ENCODE data around the gene TMEM121. TPM values are rescaled to one million over a fixed set of nuclear protein-coding genes. Genes with fewer than 3 reads are reported as not detected.
A peak's percentile ranks its signal among the peaks of the same experiment; 100 is the strongest.
"Not testable (repeated sequence)": the region's sequence is repeated elsewhere in the genome, so short reads cannot be mapped to it uniquely, and the experiment has no call there.

Gene TMEM121
- total RNA-seq, 5 donors from 2014 or later (not counting 1 experiment from before 2014, with no cell fraction given): 1.8 to 6.7 (median 4.0) TPM

DNA sequence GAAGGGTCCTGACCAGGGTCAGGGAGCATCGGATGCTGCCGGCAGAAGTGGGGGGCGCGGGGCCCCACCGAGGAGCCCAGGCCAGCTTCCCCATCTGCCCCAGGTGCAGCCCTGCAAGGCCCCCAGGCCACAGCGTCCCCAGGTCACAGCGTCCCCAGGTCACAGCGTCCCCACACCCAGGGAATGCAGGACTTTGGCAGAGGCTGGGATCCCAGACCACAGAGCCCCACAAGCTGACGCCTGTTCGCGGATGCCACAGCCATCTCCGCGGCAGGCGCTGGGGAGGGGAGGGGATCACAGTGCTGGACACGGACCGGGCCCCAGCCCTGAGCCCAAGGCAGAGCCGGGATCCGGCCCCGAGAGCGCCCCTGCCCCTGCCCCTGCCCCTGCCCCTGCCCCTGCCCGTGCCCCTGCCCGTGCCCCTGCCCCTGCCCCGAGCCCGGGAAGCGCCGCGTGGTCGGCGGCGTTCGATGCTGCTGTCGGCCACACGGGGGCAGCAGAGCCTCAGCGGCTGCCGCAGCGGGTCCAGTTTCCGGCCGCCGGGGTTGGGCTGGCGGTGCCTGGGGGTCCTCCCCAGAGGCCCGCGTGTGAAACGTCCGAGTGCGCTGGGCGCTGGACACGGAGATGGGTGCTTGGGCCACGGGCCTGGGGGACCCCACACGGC, 33.1 kb downstream of the TMEM121 start:
- H3K27ac ChIP-seq (ENCODE audit: low read length); H3K27ac Mint-ChIP-seq; H3K9me3 Mint-ChIP-seq; H3K36me3 ChIP-seq (ENCODE audit: control insufficient read depth in 2 of 2, extremely low read depth in 1 of 2, insufficient read depth in 1 of 2, low read length in 1 of 2); H3K4me1 ChIP-seq (ENCODE audit: control insufficient read depth in 1 of 2, extremely low read depth in 1 of 2, insufficient read depth in 2 of 2, low read length in 2 of 2); H3K4me3 ChIP-seq (ENCODE audit: control insufficient read depth in 1 of 2, extremely low read depth in 1 of 2, low read length in 1 of 2); POLR2A ChIA-PET; H3K4me3 Mint-ChIP-seq; H3K27me3 ChIP-seq (replicated peaks in 1 of 2; ENCODE audit: control insufficient read depth in 2 of 2, extremely low read depth in 1 of 2, insufficient read depth in 2 of 2, low read length in 1 of 2); H3K9me3 ChIP-seq; H3K36me3 Mint-ChIP-seq; CTCF ChIA-PET: not testable (repeated sequence)
- DNase-seq: peak in 2 of 35 experiments; percentile 8 to 11
- H3K4me1 Mint-ChIP-seq: peaks cover 0 to 11% (median 6%) of the 10 kb centered on the region in 3 donors
- ATAC-seq (replicated peaks in 1 of 4): peak; percentile 68 to 75 (median 72)
- peaks cover 4 to 10% of the 10 kb centered on the region in 2 donors for H3K27me3 Mint-ChIP-seq
- WGBS (ENCODE audit: insufficient coverage): 51% methylated on average over 3 of the region's 49 CpGs

DNA sequence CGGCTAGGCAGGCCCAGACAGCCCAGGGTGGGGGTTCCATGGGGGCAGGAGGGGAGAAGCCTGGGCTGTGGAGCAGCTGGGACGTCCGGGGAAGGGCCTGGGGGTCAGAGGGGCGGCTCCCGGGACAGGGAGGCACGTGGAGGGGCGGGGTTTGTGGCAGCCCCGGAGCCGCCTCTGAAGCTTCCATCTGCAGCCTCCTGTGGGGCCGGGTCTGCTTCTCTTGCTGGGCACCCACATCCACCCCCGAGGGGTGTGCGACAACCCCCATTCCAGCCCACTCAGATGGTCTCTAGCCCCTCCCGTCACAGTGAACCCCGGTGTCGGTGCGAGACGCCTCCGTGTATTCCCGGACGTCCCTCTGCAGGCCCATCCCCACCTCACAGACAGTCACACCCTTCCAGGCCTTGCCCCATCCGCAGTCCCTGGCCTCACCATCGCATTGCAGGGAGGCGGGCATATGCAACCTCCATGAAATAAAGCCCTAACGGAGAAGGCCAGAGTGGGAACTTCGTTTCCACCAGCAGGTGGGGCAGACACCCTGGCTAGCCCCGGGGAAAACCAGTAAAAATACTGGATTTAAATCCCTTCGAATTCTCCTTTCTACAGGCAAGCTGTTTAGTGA, 33.8 kb downstream of the TMEM121 start:
- Mint-ChIP-seq H3K27me3 (peaks cover 4 to 10% of the 10 kb centered on the region in 2 donors), H3K4me1 (peaks cover 0 to 13% (median 7%) of the 10 kb centered on the region in 3 donors)
- WGBS (ENCODE audit: insufficient coverage): no CpG with 5 or more reads among the region's 27 CpGs
- H3K4me3 Mint-ChIP-seq; POLR2A ChIA-PET; CTCF ChIA-PET; H3K4me1 ChIP-seq (ENCODE audit: control insufficient read depth in 1 of 2, extremely low read depth in 1 of 2, insufficient read depth in 2 of 2, low read length in 2 of 2); H3K4me3 ChIP-seq (ENCODE audit: control insufficient read depth in 1 of 2, extremely low read depth in 1 of 2, low read length in 1 of 2); DNase-seq; H3K27me3 ChIP-seq (replicated peaks in 1 of 2; ENCODE audit: control insufficient read depth in 2 of 2, extremely low read depth in 1 of 2, insufficient read depth in 2 of 2, low read length in 1 of 2); H3K27ac Mint-ChIP-seq; H3K36me3 Mint-ChIP-seq; H3K27ac ChIP-seq (ENCODE audit: low read length); H3K9me3 Mint-ChIP-seq; H3K9me3 ChIP-seq; H3K36me3 ChIP-seq (ENCODE audit: control insufficient read depth in 2 of 2, extremely low read depth in 1 of 2, insufficient read depth in 1 of 2, low read length in 1 of 2): not testable (repeated sequence)
- peak; percentile 25 to 54 (median 48) for ATAC-seq (replicated peaks in 1 of 4)

DNA sequence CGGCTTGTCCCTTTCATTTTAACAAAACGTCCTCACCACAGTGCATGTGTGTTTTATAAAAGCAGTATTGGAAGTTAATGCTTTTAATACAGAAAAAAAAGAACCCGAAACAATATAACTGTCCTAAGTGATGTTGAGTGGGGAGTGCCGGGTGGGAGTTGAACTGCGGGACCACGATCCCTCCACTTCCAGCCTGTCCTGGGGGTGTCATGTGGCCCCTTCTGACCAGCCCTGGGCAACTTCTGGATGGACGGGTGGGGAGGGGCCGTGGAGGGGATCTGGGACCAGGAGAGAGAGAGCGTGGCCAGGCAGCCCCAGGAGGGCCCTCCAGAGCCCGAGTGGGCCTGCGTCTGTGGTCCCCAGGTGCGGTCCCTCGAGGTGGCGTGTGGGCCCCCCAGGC, 35.0 kb downstream of the TMEM121 start:
- WGBS (ENCODE audit: insufficient coverage): no CpG with 5 or more reads among the region's 14 CpGs
- ATAC-seq (replicated peaks in 1 of 4); H3K4me1 ChIP-seq (ENCODE audit: control insufficient read depth in 1 of 2, extremely low read depth in 1 of 2, insufficient read depth in 2 of 2, low read length in 2 of 2); CTCF ChIA-PET; H3K36me3 ChIP-seq (ENCODE audit: control insufficient read depth in 2 of 2, extremely low read depth in 1 of 2, insufficient read depth in 1 of 2, low read length in 1 of 2); H3K36me3 Mint-ChIP-seq; POLR2A ChIA-PET; H3K4me3 Mint-ChIP-seq; H3K27me3 ChIP-seq (replicated peaks in 1 of 2; ENCODE audit: control insufficient read depth in 2 of 2, extremely low read depth in 1 of 2, insufficient read depth in 2 of 2, low read length in 1 of 2); H3K27me3 Mint-ChIP-seq; H3K27ac Mint-ChIP-seq; H3K27ac ChIP-seq (ENCODE audit: low read length); H3K4me3 ChIP-seq (ENCODE audit: control insufficient read depth in 1 of 2, extremely low read depth in 1 of 2, low read length in 1 of 2); H3K9me3 ChIP-seq; H3K9me3 Mint-ChIP-seq; DNase-seq: not testable (repeated sequence)
- peaks cover 0 to 15% (median 8%) of the 10 kb centered on the region in 3 donors for H3K4me1 Mint-ChIP-seq

DNA sequence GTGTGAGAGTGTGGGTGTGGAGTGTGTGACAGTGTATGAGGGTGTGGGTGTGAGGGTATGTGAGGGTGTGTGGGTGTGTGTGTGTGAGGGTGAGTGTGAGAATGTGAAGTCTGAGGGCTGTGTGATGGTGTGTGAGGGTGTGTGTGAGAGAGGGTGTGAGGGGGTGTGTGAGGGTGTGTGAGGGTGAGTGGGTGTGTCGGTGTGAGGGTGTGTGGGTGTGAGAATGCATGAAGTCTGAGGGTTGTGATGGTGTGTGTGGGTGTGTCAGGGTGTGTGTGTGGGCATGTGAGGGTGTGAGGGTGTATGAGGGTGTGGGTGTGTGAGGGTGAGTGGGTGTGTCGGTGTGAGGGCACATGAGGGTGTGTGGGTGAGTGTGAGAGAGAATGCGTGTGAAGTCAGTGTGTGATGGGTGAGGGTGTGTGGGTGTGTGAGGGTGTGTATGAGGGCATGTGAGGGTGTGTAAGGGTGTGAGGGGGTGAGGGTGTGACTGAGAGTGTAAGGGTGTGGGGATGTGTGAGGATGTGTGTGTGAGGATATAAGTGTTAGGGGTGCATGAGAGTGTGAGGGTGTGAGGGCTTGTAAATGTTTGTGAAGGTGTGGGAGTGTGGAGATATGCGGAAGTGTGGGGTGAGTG, 36.4 kb downstream of the TMEM121 start:
- H3K27me3 Mint-ChIP-seq: peaks cover 0 to under 1% of the 10 kb centered on the region in 2 donors
- no peaks in the 10 kb centered on the region for H3K9me3 Mint-ChIP-seq
- H3K4me3 Mint-ChIP-seq: no peak overlapping the region
- DNase-seq (no peak), ATAC-seq (replicated peaks in 1 of 4) (no peak)
- Histone ChIP-seq H3K36me3 (ENCODE audit: control insufficient read depth in 2 of 2, extremely low read depth in 1 of 2, insufficient read depth in 1 of 2, low read length in 1 of 2) (no peaks in the 10 kb centered on the region), H3K27me3 (replicated peaks in 1 of 2; ENCODE audit: control insufficient read depth in 2 of 2, extremely low read depth in 1 of 2, insufficient read depth in 2 of 2, low read length in 1 of 2) (no peaks in the 10 kb centered on the region), H3K4me3 (ENCODE audit: control insufficient read depth in 1 of 2, extremely low read depth in 1 of 2, low read length in 1 of 2) (no peak overlapping the region), H3K27ac (ENCODE audit: low read length) (no peak overlapping the region), H3K4me1 (ENCODE audit: control insufficient read depth in 1 of 2, extremely low read depth in 1 of 2, insufficient read depth in 2 of 2, low read length in 2 of 2) (peaks cover 0 to 7% of the 10 kb centered on the region in 2 experiments), H3K9me3 (no peaks in the 10 kb centered on the region)
- ChIA-PET POLR2A (no interaction called here), CTCF (no interaction called here)
- peak overlapping the region; percentile 36 to 59 for H3K27ac Mint-ChIP-seq
- 73% methylated on average over 4 of the region's 4 CpGs for WGBS (ENCODE audit: insufficient coverage)
- H3K4me1 Mint-ChIP-seq: peaks cover 0 to 15% (median 8%) of the 10 kb centered on the region in 3 donors
- no peaks in the 10 kb centered on the region for H3K36me3 Mint-ChIP-seq

DNA sequence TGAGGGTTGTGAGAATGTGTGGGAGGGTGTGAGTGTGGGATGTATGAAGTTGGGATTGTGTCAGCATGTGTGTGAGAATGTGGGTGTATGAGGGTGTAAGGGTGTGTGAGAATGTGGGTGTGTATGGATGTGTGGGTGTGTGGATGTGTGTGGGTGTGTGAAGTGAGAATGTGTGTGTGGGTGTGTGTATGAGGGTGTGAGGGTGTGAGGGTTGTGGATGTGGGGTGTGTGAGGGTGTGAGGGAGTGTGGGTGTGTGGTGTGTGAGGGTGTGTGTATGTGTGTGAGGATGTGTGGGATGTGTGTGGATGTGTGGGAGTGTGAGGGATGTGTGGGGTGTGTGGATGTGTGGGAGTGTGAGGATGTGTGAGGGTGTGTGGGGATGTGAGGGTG, 37.0 kb downstream of the TMEM121 start:
- Mint-ChIP-seq H3K27me3 (no peaks in the 10 kb centered on the region), H3K9me3 (no peaks in the 10 kb centered on the region), H3K27ac (peak overlapping the region; percentile 8 to 36), H3K4me3 (no peak overlapping the region), H3K36me3 (no peaks in the 10 kb centered on the region), H3K4me1 (peaks cover 0 to 15% (median 7%) of the 10 kb centered on the region in 3 donors)
- DNase-seq (no peak), ATAC-seq (replicated peaks in 1 of 4) (no peak)
- Histone ChIP-seq H3K27me3 (replicated peaks in 1 of 2; ENCODE audit: control insufficient read depth in 2 of 2, extremely low read depth in 1 of 2, insufficient read depth in 2 of 2, low read length in 1 of 2) (no peaks in the 10 kb centered on the region), H3K4me3 (ENCODE audit: control insufficient read depth in 1 of 2, extremely low read depth in 1 of 2, low read length in 1 of 2) (no peak overlapping the region), H3K27ac (ENCODE audit: low read length) (no peak overlapping the region), H3K4me1 (ENCODE audit: control insufficient read depth in 1 of 2, extremely low read depth in 1 of 2, insufficient read depth in 2 of 2, low read length in 2 of 2) (peaks cover 0 to 7% of the 10 kb centered on the region in 2 experiments), H3K36me3 (ENCODE audit: control insufficient read depth in 2 of 2, extremely low read depth in 1 of 2, insufficient read depth in 1 of 2, low read length in 1 of 2) (no peaks in the 10 kb centered on the region), H3K9me3 (no peaks in the 10 kb centered on the region)
- ChIA-PET CTCF (no interaction called here), POLR2A (no interaction called here)

DNA sequence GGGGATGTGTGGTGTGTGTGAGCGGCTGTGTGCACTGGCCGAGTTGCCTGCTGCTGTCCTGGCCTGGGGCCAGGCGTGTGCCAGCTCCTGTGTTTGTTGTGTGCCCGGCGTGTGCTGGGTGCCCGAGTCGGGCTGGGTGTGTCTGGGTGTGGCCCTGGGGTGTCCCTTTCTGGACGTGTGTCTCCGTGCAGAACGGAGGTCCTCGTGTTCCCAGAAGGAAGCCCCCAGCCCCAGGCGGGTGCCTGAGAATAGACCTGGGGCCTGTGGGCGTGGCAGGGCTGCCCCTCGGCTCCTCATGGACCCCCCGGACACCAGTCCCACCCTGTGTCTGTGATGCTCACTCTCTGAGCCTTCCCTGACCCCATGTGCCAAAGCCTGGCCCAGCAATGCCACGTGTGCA, 38.2 kb downstream of the TMEM121 start:
- DNase-seq; H3K4me3 ChIP-seq (ENCODE audit: control insufficient read depth in 1 of 2, extremely low read depth in 1 of 2, low read length in 1 of 2); H3K36me3 Mint-ChIP-seq; H3K4me1 ChIP-seq (ENCODE audit: control insufficient read depth in 1 of 2, extremely low read depth in 1 of 2, insufficient read depth in 2 of 2, low read length in 2 of 2); H3K27ac ChIP-seq (ENCODE audit: low read length); H3K4me3 Mint-ChIP-seq; H3K36me3 ChIP-seq (ENCODE audit: control insufficient read depth in 2 of 2, extremely low read depth in 1 of 2, insufficient read depth in 1 of 2, low read length in 1 of 2); H3K27ac Mint-ChIP-seq; CTCF ChIA-PET; H3K27me3 Mint-ChIP-seq; ATAC-seq (replicated peaks in 1 of 4); H3K9me3 Mint-ChIP-seq; POLR2A ChIA-PET; H3K9me3 ChIP-seq; H3K27me3 ChIP-seq (replicated peaks in 1 of 2; ENCODE audit: control insufficient read depth in 2 of 2, extremely low read depth in 1 of 2, insufficient read depth in 2 of 2, low read length in 1 of 2): not testable (repeated sequence)
- peaks cover 0 to 15% (median 9%) of the 10 kb centered on the region in 3 donors for H3K4me1 Mint-ChIP-seq
- WGBS (ENCODE audit: insufficient coverage): no CpG with 5 or more reads among the region's 16 CpGs

Measured in T-cell (primary cell).